Liver (tissue), 9 donors: Measurements from ENCODE around the gene CPNE4. TPM values are rescaled to one million over a fixed set of nuclear protein-coding genes. Genes with fewer than 3 reads are reported as not detected.

ENCODE experiments used
- DNase-seq: peaks from one replicate; pipeline ENCODE4 v3.0.0-alpha.2; 2017; ENCODE audit warnings: low spot score
- H3K27ac ChIP-seq, 2 donors: one replicate each; pipeline ENCODE4 v1.7.0; 2013; ENCODE audit warnings: inconsistent platforms in 2 of 2, low read length in 2 of 2, control low read depth in 1 of 2, low read depth in 1 of 2, mild to moderate bottlenecking in 1 of 2
- H3K27me3 ChIP-seq, 4 donors: one replicate each; pipeline versions ENCODE4 v1.6.1 to v1.7.0; 2013; ENCODE audit warnings: low read length in 3 of 4, inconsistent platforms in 1 of 4, mild to moderate bottlenecking in 1 of 4, moderate library complexity in 1 of 4; ENCODE audit not compliant: control insufficient read depth in 4 of 4, insufficient read depth in 4 of 4
- H3K36me3 ChIP-seq, 4 donors: one replicate each; pipeline versions ENCODE4 v1.6.1 to v1.7.0; 2013; ENCODE audit warnings: low read length in 3 of 4, mild to moderate bottlenecking in 3 of 4, low read depth in 1 of 4, moderate library complexity in 1 of 4; ENCODE audit not compliant: control insufficient read depth in 4 of 4, insufficient read depth in 3 of 4
- H3K4me1 ChIP-seq, 4 donors: one replicate each; pipeline versions ENCODE4 v1.6.1 to v1.7.0; 2013; ENCODE audit warnings: low read length in 3 of 4, mild to moderate bottlenecking in 3 of 4, moderate library complexity in 1 of 4; ENCODE audit not compliant: control insufficient read depth in 4 of 4, insufficient read depth in 4 of 4
- H3K4me3 ChIP-seq, 3 donors: one replicate each; pipeline versions ENCODE4 v1.6.1 to v1.7.0; 2013; ENCODE audit warnings: low read length in 3 of 3, control low read depth in 1 of 3, low read depth in 1 of 3, mild to moderate bottlenecking in 1 of 3
- H3K9ac ChIP-seq, 2 donors: one replicate each; pipeline ENCODE4 v1.7.0; 2013; ENCODE audit warnings: low read length in 2 of 2, mild to moderate bottlenecking in 2 of 2, moderate library complexity in 2 of 2, control low read depth in 1 of 2, low read depth in 1 of 2
- H3K9me3 ChIP-seq, 4 donors: one replicate each; pipeline versions ENCODE4 v1.6.1 to v1.7.0; 2013; ENCODE audit warnings: low read length in 3 of 4; ENCODE audit not compliant: control insufficient read depth in 4 of 4
- ATF3 ChIP-seq: IDR thresholded peaks from 2 replicates; pipeline ENCODE4 v1.6.1; 2016; ENCODE audit warnings: antibody characterized with exemption
- CTCF ChIP-seq: fragments of 150-350 bp; IDR thresholded peaks from 2 replicates; pipeline ENCODE4 v1.5.1; 2017; ENCODE audit warnings: improper control_type of control experiment, low read depth, low read length; ENCODE audit not compliant: missing input control
- FOXA1 ChIP-seq: IDR thresholded peaks from 2 replicates; pipeline ENCODE4 v1.6.1; 2016; ENCODE audit warnings: antibody characterized with exemption
- GABPA ChIP-seq, 2 donors: IDR thresholded peaks in 1 of 2; conservative IDR thresholded peaks in 1 of 2; 2 replicates each; pipeline ENCODE4 v1.6.1; 2016; ENCODE audit warnings: antibody characterized with exemption in 2 of 2, mild to moderate bottlenecking in 1 of 2, moderate library complexity in 1 of 2
- HNF4A ChIP-seq, 2 donors: conservative IDR thresholded peaks; 2 replicates each; pipeline ENCODE4 v1.6.1; 2016; ENCODE audit warnings: antibody characterized with exemption in 2 of 2, mild to moderate bottlenecking in 2 of 2
- HNF4G ChIP-seq: IDR thresholded peaks from 2 replicates; pipeline ENCODE4 v1.6.1; 2016; ENCODE audit warnings: antibody characterized with exemption
- JUND ChIP-seq, 2 donors: IDR thresholded peaks; 2 replicates each; pipeline ENCODE4 v1.6.1; 2016; ENCODE audit warnings: antibody characterized with exemption in 2 of 2
- MAX ChIP-seq: IDR thresholded peaks from 2 replicates; pipeline ENCODE4 v1.6.1; 2016; ENCODE audit warnings: antibody characterized with exemption
- RAD21 ChIP-seq, 2 donors: IDR thresholded peaks; 2 replicates each; pipeline ENCODE4 v1.6.1; 2016; ENCODE audit warnings: antibody characterized with exemption in 2 of 2, mild to moderate bottlenecking in 2 of 2
- REST ChIP-seq: IDR thresholded peaks from 2 replicates; pipeline ENCODE4 v1.6.1; 2016; ENCODE audit warnings: antibody characterized with exemption, mild to moderate bottlenecking
- RXRA ChIP-seq, 2 donors: IDR thresholded peaks; 2 replicates each; pipeline ENCODE4 v1.6.1; 2017 to 2018; ENCODE audit warnings: antibody characterized with exemption in 2 of 2, mild to moderate bottlenecking in 1 of 2
- SP1 ChIP-seq: IDR thresholded peaks from 2 replicates; pipeline ENCODE4 v1.6.1; 2018; ENCODE audit warnings: antibody characterized with exemption, mild to moderate bottlenecking
- TAF1 ChIP-seq: conservative IDR thresholded peaks from 2 replicates; pipeline ENCODE4 v1.6.1; 2016; ENCODE audit warnings: antibody characterized with exemption, mild to moderate bottlenecking
- ZBTB33 ChIP-seq: IDR thresholded peaks from 2 replicates; pipeline ENCODE4 v1.6.1; 2016; ENCODE audit warnings: antibody characterized with exemption
- WGBS: extraction: QIAGEN DNeasy Blood & Tissue Kit; methylation state at CpG from one replicate; pipeline ENCODE4 v1.1.7; 2013; 5-methylcytosine and 5-hydroxymethylcytosine counted together
- polyA plus RNA-seq, 2 donors: library from polyadenylated mRNA; stranded (reverse) in 1 of 2; unstranded in 1 of 2; fragments of 200-250 nt in 1 of 2; fragments of >200 nt in 1 of 2; fragmentation: Nextera tagmentation in 1 of 2; extraction: Ambion mirVana in 1 of 2; gene quantifications; one replicate each; pipeline versions ENCODE4 v1.2.1 to v1.2.3, GENCODE V29; 2013 to 2015
- total RNA-seq, 2 donors: library from RNA; depleted of rRNA; stranded (reverse); fragments of >200 nt; gene quantifications; one replicate each; pipeline ENCODE4 v1.2.3, GENCODE V29; 2014
- donor health status: healthy.
- donor health status: healthy.
- donor health status: healthy.
- donor health status: healthy.
- donor health status: healthy.

CPNE4 gene
- total and polyA plus RNA-seq, 4 donors, result under 0.01 to 0.03 TPM; not detected in 2

- peaks cover 0 to 3% (median 0%) of the 10 kb centered on the region in 4 donors for H3K27me3 ChIP-seq
- H3K4me3 ChIP-seq, result no peak overlapping the region
- WGBS, result 13% methylated on average over 1 of the region's 1 CpG
- DNase-seq, result no peak
- H3K9me3 ChIP-seq, result no peaks in the 10 kb centered on the region
- no peak for TF ChIP-seq TAF1
- TF ChIP-seq JUND (IDR thresholded peaks at IDR 0.05), result no peak
- no peak for TF ChIP-seq HNF4G
- no peak for TF ChIP-seq ATF3
- no peak for TF ChIP-seq RXRA (IDR thresholded peaks at IDR 0.05)
- no peak for TF ChIP-seq MAX
- no peak overlapping the region for H3K27ac ChIP-seq
- H3K4me1 ChIP-seq, result no peaks in the 10 kb centered on the region
- no peak overlapping the region for H3K9ac ChIP-seq
- no peaks in the 10 kb centered on the region for H3K36me3 ChIP-seq
Observed at GRCh38 chr3:131739211-131739610, 295.6 kb downstream of the CPNE4 start.

- Histone ChIP-seq H3K9ac (no peak overlapping the region), H3K4me3 (no peak overlapping the region), H3K27me3 (peaks cover 0 to 3% (median 0%) of the 10 kb centered on the region in 4 donors), H3K9me3 (no peaks in the 10 kb centered on the region), H3K4me1 (no peaks in the 10 kb centered on the region), H3K36me3 (no peaks in the 10 kb centered on the region), H3K27ac (no peak overlapping the region)
- TF ChIP-seq FOXA1 (no peak), RXRA (IDR thresholded peaks at IDR 0.05) (no peak), ZBTB33 (no peak), RAD21 (IDR thresholded peaks at IDR 0.05) (no peak), SP1 (no peak), HNF4A (conservative IDR thresholded peaks at IDR 0.05) (no peak)
- 72% methylated on average over 2 of the region's 2 CpGs for WGBS
- no peak for DNase-seq
Observed at GRCh38 chr3:131738095-131738494, 296.7 kb downstream of the CPNE4 start.

- H3K4me1 ChIP-seq, result no peaks in the 10 kb centered on the region
- H3K9me3 ChIP-seq, result no peaks in the 10 kb centered on the region
- no peaks in the 10 kb centered on the region for H3K36me3 ChIP-seq
- no peak overlapping the region for H3K9ac ChIP-seq
- no peak for TF ChIP-seq FOXA1
- no peak for TF ChIP-seq HNF4G
- no peak for TF ChIP-seq GABPA (IDR thresholded peaks at IDR 0.05 in 1 of 2, conservative IDR thresholded peaks at IDR 0.05 in 1 of 2)
- no peak for TF ChIP-seq ATF3
- TF ChIP-seq REST, result no peak
- TF ChIP-seq CTCF, result no peak
- no peak for TF ChIP-seq JUND (IDR thresholded peaks at IDR 0.05)
- no peak overlapping the region for H3K27ac ChIP-seq
- H3K27me3 ChIP-seq, result peaks cover 0 to 3% (median 0%) of the 10 kb centered on the region in 4 donors
- no peak for DNase-seq
- H3K4me3 ChIP-seq, result no peak overlapping the region
Observed at GRCh38 chr3:131735544-131735943, 299.3 kb downstream of the CPNE4 start.
